Measurements from ENCODE around the gene LPO. TPM values are rescaled to one million over a fixed set of nuclear protein-coding genes. Genes with fewer than 3 reads are reported as not detected.
A peak's percentile ranks its signal among the peaks of the same experiment; 100 is the strongest.

The LPO gene
- total RNA-seq, 2 donors from 2014 or later = 0.44 TPM; not detected in 1

DNA sequence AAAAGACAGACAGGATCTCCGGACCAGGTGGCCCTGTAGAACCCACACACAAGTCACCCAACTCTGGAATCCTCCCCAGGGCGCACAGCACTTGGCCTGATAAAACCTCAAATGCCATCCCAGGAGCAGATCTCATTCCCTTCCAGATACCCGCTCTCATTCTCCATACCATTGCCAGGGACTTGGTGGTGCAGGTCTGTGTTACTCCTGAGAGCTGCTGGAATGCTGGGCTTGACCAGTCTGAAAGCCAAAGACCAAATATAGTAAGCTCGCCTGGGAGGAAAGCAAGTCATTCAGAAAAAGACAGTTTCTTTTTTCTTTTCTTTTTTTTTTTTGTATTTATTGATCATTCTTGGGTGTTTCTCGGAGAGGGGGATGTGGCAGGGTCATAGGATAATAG, 30.0 kb upstream of the LPO start:
- Mint-ChIP-seq H3K4me3 (no peak overlapping the region), H3K27me3 (no peaks in the 10 kb centered on the region), H3K36me3 (ENCODE audit: low read depth) (peaks cover 14% of the 10 kb centered on the region), H3K27ac (no peak overlapping the region), H3K4me1 (peaks cover 13% of the 10 kb centered on the region)
- no peak for DNase-seq
- ATAC-seq = no peak
- H3K9me3 ChIP-seq (ENCODE audit: control insufficient read depth, low read length, poor library complexity, severe bottlenecking) = no peaks in the 10 kb centered on the region

DNA sequence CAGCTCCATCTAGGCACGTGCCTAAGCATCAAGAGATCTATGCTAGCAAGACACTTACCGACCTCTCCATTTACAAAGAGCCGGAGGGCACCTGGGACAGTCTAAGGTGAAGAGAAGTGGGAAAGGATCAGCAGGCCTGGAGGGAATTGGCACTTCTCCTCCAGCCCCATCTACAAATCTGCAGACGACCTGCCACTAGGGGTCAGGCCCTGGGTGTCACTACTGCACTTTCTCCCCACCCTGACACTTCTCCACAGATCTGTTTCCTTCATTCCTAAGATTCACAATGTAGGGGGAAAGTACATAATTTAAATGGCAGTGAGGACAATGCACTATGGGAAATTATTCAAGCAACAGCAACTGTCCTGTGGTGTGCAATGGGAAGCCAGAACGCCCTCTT, 27.5 kb upstream of the LPO start:
- Mint-ChIP-seq H3K27ac (no peak overlapping the region), H3K27me3 (no peaks in the 10 kb centered on the region), H3K4me3 (no peak overlapping the region), H3K4me1 (peaks cover 13% of the 10 kb centered on the region), H3K36me3 (ENCODE audit: low read depth) (peaks cover 18% of the 10 kb centered on the region)
- DNase-seq (no peak), ATAC-seq (no peak)
- H3K9me3 ChIP-seq (ENCODE audit: control insufficient read depth, low read length, poor library complexity, severe bottlenecking) = no peaks in the 10 kb centered on the region

DNA sequence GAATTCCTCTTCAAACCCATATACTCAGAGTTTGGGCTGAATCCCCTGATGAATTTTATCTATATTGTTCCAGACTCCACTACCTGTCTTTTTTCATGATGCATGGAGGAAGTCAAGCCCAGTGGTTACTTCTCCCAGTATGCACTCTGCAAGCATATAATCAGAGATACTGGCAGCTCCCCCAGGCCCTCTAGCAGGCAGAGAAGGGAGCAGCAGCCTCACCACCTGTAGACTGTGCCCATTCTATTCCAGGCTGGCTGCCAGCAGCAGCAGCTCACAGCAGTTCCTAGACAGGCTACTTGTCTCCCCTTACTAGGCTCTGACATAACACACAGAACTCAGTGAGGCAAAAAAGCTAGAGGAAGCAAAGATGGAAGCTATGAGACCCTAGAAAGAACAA, 22.7 kb upstream of the LPO start:
- Mint-ChIP-seq H3K4me1 (peaks cover 14% of the 10 kb centered on the region), H3K27ac (no peak overlapping the region), H3K27me3 (no peaks in the 10 kb centered on the region), H3K4me3 (no peak overlapping the region), H3K36me3 (ENCODE audit: low read depth) (peaks cover 6% of the 10 kb centered on the region)
- no peaks in the 10 kb centered on the region for H3K9me3 ChIP-seq (ENCODE audit: control insufficient read depth, low read length, poor library complexity, severe bottlenecking)
- DNase-seq (no peak), ATAC-seq (no peak)

DNA sequence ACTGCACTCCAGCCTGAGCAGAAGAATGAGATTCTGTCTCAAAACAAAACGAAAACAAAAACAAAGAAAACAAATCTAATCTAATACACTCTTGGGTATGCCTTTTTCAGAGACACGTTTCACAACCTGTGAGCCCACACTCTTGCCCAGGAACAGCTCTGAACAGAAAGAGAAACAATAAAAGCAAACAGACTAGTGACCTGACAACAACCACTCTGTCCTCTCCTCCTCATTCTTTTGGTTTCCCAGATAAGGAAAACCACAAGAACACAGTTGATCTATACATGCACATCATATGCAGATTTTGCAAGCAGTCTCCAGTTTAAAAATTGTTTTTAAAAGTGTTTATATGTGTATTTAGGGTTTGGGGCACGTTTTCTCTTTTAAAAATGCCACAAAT, 20.6 kb upstream of the LPO start:
- H3K27me3 Mint-ChIP-seq = no peaks in the 10 kb centered on the region
- DNase-seq = no peak
- H3K36me3 Mint-ChIP-seq (ENCODE audit: low read depth) = peaks cover 3% of the 10 kb centered on the region
- H3K9me3 ChIP-seq (ENCODE audit: control insufficient read depth, low read length, poor library complexity, severe bottlenecking) = no peaks in the 10 kb centered on the region
- no peak for ATAC-seq
- peaks cover 20% of the 10 kb centered on the region for H3K4me1 Mint-ChIP-seq
- peak overlapping the region; percentile 47 for H3K4me3 Mint-ChIP-seq
- H3K27ac Mint-ChIP-seq = peak overlapping the region; percentile 99

DNA sequence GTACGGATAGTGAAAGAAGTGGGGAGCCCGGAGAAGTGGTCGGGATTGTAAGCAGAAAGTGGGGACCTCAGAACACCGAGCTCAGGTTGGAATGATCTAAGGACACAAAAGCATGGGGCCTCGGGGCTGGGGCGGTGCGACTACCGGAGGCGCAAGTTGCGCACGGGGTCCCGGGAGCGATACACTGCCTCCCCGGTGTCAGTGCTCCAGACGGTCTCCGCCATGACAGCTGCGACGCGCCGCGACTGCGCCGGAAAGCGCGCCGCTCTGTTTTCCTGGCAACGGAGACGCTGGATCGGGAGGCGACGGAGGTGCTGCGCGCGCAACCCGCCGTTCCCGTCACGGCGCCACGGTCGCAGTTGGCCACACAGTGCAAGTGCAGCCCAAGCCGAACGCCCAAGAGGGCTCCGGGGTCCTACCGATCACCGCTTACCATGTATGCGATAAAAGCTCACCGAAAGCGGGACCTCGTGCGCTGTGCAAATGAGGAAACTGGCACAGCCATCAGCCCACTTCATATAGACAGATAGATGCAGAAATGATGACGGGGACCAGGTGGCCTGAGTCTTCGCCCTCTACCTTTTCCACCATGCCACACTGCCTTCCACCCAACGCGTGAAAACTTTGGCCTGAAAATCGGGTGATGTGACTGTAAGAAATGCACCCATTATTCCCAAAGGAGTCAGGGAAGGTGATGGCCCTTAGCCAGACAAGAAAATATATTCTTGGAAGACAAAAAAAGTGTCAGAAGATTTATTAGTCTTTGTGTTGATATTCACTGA, 19.2 kb upstream of the LPO start, which contains the start of gene MKS1:
TSS of gene MKS1 (minus strand) at position 249 of the 782 bp plus-strand sequence. CDS start at position 224, 25 bp downstream.
- DNase-seq (peak; percentile 91 to 94 (median 92)), ATAC-seq (peak; percentile 97)
- H3K27ac Mint-ChIP-seq = peak within 1 kb of the TSS; percentile 99
- no peaks in the 10 kb centered on the region for H3K36me3 Mint-ChIP-seq (ENCODE audit: low read depth)
- H3K4me3 Mint-ChIP-seq = peak within 1 kb of the TSS; percentile 97
- H3K27me3 Mint-ChIP-seq = peaks cover 3% of the 10 kb centered on the region
- H3K9me3 ChIP-seq (ENCODE audit: control insufficient read depth, low read length, poor library complexity, severe bottlenecking) = no peaks in the 10 kb centered on the region
- H3K4me1 Mint-ChIP-seq = peaks cover 17% of the 10 kb centered on the region

DNA sequence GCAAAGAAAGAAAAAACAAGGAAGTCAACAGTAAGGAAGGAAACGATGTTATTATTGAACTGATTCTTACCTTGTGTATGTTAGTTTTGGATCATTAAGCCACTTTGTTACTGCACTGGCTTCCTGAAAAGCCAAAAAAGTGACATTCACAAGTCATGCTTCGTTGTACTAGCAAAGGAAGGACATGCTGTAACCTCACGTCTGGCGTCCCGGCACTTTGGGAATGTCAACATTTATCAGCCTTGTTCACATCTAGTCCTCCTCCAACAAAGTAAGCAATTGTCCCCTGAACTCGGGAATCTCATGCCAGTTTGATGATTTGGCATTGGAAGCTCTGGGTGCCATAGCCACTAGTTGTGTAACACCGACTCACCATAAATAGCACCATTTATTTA, 18.6 kb upstream of the LPO start:
- DNase-seq = no peak

DNA sequence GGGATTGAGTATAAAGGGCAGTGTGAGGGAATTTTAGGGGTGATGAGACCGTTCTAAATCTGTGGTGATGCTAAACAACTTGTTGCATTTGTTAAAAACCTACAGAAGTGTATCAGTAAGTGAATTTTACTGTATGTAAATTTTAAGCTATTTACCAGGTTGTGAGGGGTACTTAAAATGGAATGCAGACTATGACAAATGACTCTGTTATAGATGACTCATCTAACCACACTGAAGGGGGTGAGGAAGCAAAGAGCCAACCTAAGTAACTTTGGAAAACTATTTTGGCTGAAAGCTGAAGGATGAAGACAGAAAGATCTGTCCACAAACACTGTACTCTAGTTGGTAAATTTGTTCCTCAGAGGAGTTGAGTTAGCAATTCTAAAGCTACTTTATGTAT, 14.1 kb upstream of the LPO start:
- DNase-seq (no peak), ATAC-seq (no peak)
- Mint-ChIP-seq H3K4me3 (no peak overlapping the region), H3K36me3 (ENCODE audit: low read depth) (peaks cover 2% of the 10 kb centered on the region), H3K27me3 (peaks cover 35% of the 10 kb centered on the region), H3K4me1 (peaks cover 8% of the 10 kb centered on the region), H3K27ac (no peak overlapping the region)
- H3K9me3 ChIP-seq (ENCODE audit: control insufficient read depth, low read length, poor library complexity, severe bottlenecking) = no peaks in the 10 kb centered on the region

More for the DNA sequence above, 18.6 kb upstream of the LPO start:
- no peaks in the 10 kb centered on the region for H3K9me3 ChIP-seq (ENCODE audit: control insufficient read depth, low read length, poor library complexity, severe bottlenecking)
- H3K4me1 Mint-ChIP-seq = peaks cover 17% of the 10 kb centered on the region
- H3K27me3 Mint-ChIP-seq = peaks cover 7% of the 10 kb centered on the region
- H3K36me3 Mint-ChIP-seq (ENCODE audit: low read depth) = no peaks in the 10 kb centered on the region
- H3K27ac Mint-ChIP-seq = peak overlapping the region; percentile 99
- peak overlapping the region; percentile 97 for H3K4me3 Mint-ChIP-seq
- ATAC-seq = no peak

DNA sequence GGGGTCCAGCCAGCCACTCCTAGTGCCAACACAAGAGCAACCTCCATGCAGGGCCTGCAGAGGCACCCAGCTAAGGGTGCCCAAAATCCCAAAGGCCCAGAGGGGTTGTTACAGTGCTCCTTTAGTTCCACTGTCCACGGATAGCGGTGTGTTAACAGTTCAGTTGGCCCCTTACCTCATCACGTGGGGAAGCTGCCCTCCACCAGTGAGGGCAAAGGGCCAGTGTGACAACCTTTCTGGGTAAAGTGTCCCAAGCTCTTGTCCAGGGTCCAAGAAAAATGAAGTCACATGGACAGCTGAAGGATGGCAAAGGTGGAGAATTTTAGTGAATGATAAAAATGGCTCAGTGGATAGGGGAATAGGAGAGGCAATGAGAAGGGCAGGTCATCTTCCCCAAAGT, 10.7 kb upstream of the LPO start:
- H3K27ac Mint-ChIP-seq = no peak overlapping the region
- peaks cover 3% of the 10 kb centered on the region for H3K36me3 Mint-ChIP-seq (ENCODE audit: low read depth)
- H3K9me3 ChIP-seq (ENCODE audit: control insufficient read depth, low read length, poor library complexity, severe bottlenecking) = no peaks in the 10 kb centered on the region
- peaks cover 2% of the 10 kb centered on the region for H3K4me1 Mint-ChIP-seq
- no peak overlapping the region for H3K4me3 Mint-ChIP-seq
- DNase-seq (no peak), ATAC-seq (no peak)
- H3K27me3 Mint-ChIP-seq = peaks cover 49% of the 10 kb centered on the region

DNA sequence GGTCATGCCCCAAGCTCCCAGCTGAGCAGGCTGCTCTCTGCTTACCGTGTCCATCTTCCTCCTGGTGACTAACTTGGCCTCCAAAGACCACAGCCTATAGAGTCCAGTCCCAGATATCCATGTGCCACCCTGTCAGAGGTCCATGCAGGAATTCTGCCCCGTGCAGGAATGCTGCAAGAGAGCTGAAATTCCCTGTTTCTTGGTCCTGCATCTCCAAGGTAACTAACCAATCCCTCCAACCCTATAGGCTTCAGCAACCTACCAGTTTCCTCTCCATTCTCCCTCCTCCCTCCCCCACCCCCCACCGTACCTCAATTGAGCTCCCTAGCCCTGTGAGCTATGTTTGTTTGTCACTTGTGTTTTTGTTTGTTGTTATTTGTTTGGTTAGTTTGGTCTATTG, 9.7 kb upstream of the LPO start:
- Mint-ChIP-seq H3K4me1 (peaks cover 2% of the 10 kb centered on the region), H3K4me3 (no peak overlapping the region), H3K27ac (no peak overlapping the region), H3K27me3 (peaks cover 49% of the 10 kb centered on the region), H3K36me3 (ENCODE audit: low read depth) (peaks cover 3% of the 10 kb centered on the region)
- DNase-seq (no peak), ATAC-seq (no peak)
- no peaks in the 10 kb centered on the region for H3K9me3 ChIP-seq (ENCODE audit: control insufficient read depth, low read length, poor library complexity, severe bottlenecking)

DNA sequence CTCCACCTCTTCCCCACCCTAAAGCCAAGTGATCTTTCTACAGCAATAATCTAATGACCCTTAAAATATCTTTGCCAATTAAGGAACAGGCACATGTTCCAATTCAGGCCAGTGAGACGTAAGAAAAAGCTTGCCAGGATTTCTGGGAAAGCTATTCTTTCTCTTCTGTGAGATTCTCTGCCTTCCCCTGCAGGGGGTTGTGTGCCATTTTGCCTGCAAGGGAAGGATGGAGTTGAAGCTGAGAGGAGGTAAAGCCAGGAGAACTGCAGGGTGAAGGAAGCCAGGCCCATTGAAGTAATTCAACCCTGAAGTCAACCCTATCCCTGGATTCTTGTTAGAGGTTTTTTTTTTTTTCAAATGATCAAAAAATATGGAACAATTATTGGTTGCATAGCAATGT, 9.0 kb upstream of the LPO start:
- Mint-ChIP-seq H3K4me1 (peaks cover 2% of the 10 kb centered on the region), H3K36me3 (ENCODE audit: low read depth) (peaks cover 3% of the 10 kb centered on the region), H3K27ac (no peak overlapping the region), H3K27me3 (peaks cover 45% of the 10 kb centered on the region), H3K4me3 (no peak overlapping the region)
- no peak for DNase-seq
- no peaks in the 10 kb centered on the region for H3K9me3 ChIP-seq (ENCODE audit: control insufficient read depth, low read length, poor library complexity, severe bottlenecking)
- ATAC-seq = no peak

DNA sequence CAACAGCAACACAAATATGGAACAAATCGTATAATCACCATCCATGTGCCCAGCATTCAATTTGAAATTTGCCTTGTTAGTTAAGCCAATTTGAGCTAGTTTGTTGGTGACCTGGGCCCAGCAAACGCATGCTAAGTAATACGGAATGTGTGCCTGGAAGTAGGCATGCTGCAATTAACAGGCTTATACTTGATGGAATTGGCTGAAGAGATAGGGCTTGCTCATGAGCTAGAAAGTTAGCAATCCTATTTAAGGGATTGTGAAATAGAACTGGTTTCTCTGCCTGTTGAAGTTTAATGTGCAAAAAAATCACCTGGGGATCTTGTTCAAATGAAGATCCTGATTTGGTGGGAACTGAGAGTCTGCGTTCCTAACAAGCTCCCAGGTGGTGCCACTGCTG, 8.5 kb upstream of the LPO start:
- no peak for DNase-seq
- no peak for ATAC-seq
- no peak overlapping the region for H3K4me3 Mint-ChIP-seq
- H3K27ac Mint-ChIP-seq = no peak overlapping the region
- no peaks in the 10 kb centered on the region for H3K9me3 ChIP-seq (ENCODE audit: control insufficient read depth, low read length, poor library complexity, severe bottlenecking)
- H3K4me1 Mint-ChIP-seq = peaks cover 2% of the 10 kb centered on the region
- peaks cover 45% of the 10 kb centered on the region for H3K27me3 Mint-ChIP-seq
- H3K36me3 Mint-ChIP-seq (ENCODE audit: low read depth) = peaks cover 3% of the 10 kb centered on the region

DNA sequence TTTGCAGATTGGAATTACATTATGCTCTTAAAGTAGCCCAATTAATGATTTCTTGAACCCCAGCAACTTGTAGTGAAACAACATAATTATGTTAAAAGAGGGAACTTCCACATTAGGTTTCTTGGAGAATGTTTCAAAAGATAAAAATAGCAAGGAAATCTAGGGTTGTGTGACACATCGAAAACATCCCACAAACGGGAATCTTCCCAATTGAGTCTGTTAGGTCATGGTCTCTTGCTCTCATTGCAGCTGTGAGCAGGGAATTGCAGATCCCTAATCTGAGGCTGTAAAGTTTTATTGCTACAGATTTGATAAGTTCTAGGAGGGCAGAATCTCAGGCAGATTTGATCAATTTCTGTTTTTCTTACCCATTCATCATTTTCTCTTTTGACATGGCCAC, 6.7 kb upstream of the LPO start:
- ATAC-seq (no peak), DNase-seq (no peak)
- no peaks in the 10 kb centered on the region for H3K9me3 ChIP-seq (ENCODE audit: control insufficient read depth, low read length, poor library complexity, severe bottlenecking)
- Mint-ChIP-seq H3K27ac (no peak overlapping the region), H3K4me1 (peaks cover 4% of the 10 kb centered on the region), H3K36me3 (ENCODE audit: low read depth) (peaks cover 3% of the 10 kb centered on the region), H3K27me3 (peaks cover 56% of the 10 kb centered on the region), H3K4me3 (no peak overlapping the region)

DNA sequence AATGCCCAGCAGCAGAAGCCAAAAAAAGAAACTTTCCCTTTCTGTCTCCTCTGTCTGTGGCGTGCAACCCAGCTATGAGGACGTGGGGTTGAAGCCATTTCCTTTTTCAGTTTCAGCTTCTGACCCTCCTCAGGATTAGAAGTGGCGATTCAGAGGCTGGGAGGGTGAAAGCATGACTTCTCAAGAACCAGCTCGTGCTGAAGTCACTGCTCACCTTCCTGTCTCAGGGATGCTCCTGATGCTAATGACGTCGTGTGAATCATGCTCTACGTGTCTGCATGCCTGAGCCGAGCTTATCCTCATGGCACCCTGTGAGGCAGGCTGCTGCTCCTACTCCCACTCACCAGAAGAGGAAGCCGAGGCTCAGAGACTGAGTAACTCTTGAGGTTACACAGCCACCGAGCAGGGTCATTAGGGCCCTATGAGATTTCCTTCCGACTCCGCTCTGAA, 5.7 kb upstream of the LPO start:
- Mint-ChIP-seq H3K4me3 (no peak overlapping the region), H3K4me1 (peaks cover 4% of the 10 kb centered on the region), H3K27me3 (peaks cover 53% of the 10 kb centered on the region), H3K36me3 (ENCODE audit: low read depth) (peaks cover 3% of the 10 kb centered on the region), H3K27ac (no peak overlapping the region)
- H3K9me3 ChIP-seq (ENCODE audit: control insufficient read depth, low read length, poor library complexity, severe bottlenecking) = no peaks in the 10 kb centered on the region
- ATAC-seq = peak; percentile 52
- DNase-seq = no peak

DNA sequence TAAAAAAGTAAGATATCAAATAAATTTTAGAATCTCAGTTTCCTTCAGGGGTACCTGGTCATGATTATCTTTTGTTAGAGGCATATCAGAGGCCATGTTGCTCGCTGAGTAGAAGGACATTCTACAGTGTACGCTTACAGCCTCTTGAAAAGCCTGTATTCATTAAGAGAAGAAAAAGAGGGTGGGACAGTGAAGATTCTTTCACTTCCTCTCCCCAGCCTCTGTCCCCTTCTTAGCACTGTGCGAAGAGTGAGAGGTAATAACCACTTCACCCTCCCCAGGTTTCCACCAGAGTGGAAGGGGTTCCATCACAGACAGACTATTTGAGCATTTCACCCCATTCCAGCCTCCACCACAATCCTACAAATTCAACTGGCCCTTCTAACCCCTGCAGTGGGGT, 4.8 kb upstream of the LPO start:
- Mint-ChIP-seq H3K4me1 (peaks cover 4% of the 10 kb centered on the region), H3K27me3 (peaks cover 55% of the 10 kb centered on the region)

More for the DNA sequence above, 4.8 kb upstream of the LPO start:
- H3K9me3 ChIP-seq (ENCODE audit: control insufficient read depth, low read length, poor library complexity, severe bottlenecking) = no peaks in the 10 kb centered on the region
- H3K36me3 Mint-ChIP-seq (ENCODE audit: low read depth) = peaks cover 3% of the 10 kb centered on the region
- H3K27ac Mint-ChIP-seq = no peak overlapping the region
- H3K4me3 Mint-ChIP-seq = no peak overlapping the region
- DNase-seq (no peak), ATAC-seq (peak; percentile 64)
